ENCODE data around the gene GHRH.

GRCh38 chr20:37290158-37290810 is 28.7 kb upstream of the GHRH start:
- TF ChIP-seq CTCF (IDR thresholded peaks at IDR 0.05; ENCODE audit: low read depth, low read length) (no peak), POLR2A (IDR thresholded peaks at IDR 0.05; ENCODE audit: extremely low read depth, insufficient read length) (no peak)
